Measurements from ENCODE around the gene TTC39B. TPM values are rescaled to one million over a fixed set of nuclear protein-coding genes. Genes with fewer than 3 reads are reported as not detected.

TTC39B gene
- total and polyA plus RNA-seq, 2 of the 8 experiments (the other 6 are each of a cell fraction or from before 2014, with no cell fraction given), result 1.6 to 10.9 TPM

GRCh38 chr9:15349892-15350761 is 43.1 kb upstream of the TTC39B start:
- no peak overlapping the region for H2BK5ac ChIP-seq (ENCODE audit: low read depth, low read length)
- no peak overlapping the region for H2BK120ac ChIP-seq (replicated peaks; ENCODE audit: low read depth, low read length)
- H3K56ac ChIP-seq (replicated peaks; ENCODE audit: insufficient read length, low read depth, low read length), result no peak overlapping the region
- H3K4ac ChIP-seq (replicated peaks; ENCODE audit: insufficient read length, low read depth, low read length), result no peak overlapping the region
- no peak overlapping the region for H4K5ac ChIP-seq (ENCODE audit: insufficient read length, low read depth, low read length)
- no peaks in the 10 kb centered on the region for H4K20me1 ChIP-seq (replicated peaks in 1 of 2; ENCODE audit: control insufficient read depth in 1 of 2, insufficient read depth in 2 of 2, low read length in 2 of 2)
- H2BK15ac ChIP-seq (ENCODE audit: low read length), result 0 out of 2 replicates have a peak overlapping the region, but pooled peaks have one; percentile 46
- H3K79me2 ChIP-seq (ENCODE audit: control insufficient read depth in 1 of 2, insufficient read depth in 2 of 2, low read length in 2 of 2), result no peaks in the 10 kb centered on the region
- no peak for TF ChIP-seq RFX5 (IDR thresholded peaks at IDR 0.05; ENCODE audit: borderline replicate concordance, low read depth, low read length)
- no peak for TF ChIP-seq CHD1 (IDR thresholded peaks at IDR 0.05; ENCODE audit: low read depth, low read length)
- no peak for TF ChIP-seq TAF1 (IDR thresholded peaks at IDR 0.05; ENCODE audit: low read depth, low read length)
- TF ChIP-seq SIRT6 (IDR thresholded peaks at IDR 0.05; ENCODE audit: low read length), result no peak
- FAIRE-seq (no peak), DNase-seq (ENCODE audit: low read depth in 1 of 2, low spot score in 2 of 2) (no peak)
- peaks cover 0 to 6% (median 2%) of the 10 kb centered on the region in 4 experiments; a peak in 1 of 7 replicates for H3K4me1 ChIP-seq (replicated peaks in 1 of 4; ENCODE audit: control insufficient read depth in 3 of 4, insufficient read depth in 4 of 4, low read length in 3 of 4)
- no peak overlapping the region for H3K14ac ChIP-seq (ENCODE audit: insufficient read length)
- no peak overlapping the region for H2AFZ ChIP-seq (ENCODE audit: low read length)
- H2BK12ac ChIP-seq (ENCODE audit: low read depth, low read length), result no peak overlapping the region
- no peaks in the 10 kb centered on the region for H3K27me3 ChIP-seq (replicated peaks in 1 of 4; ENCODE audit: control insufficient read depth in 3 of 4, extremely low read depth in 1 of 4, insufficient read depth in 3 of 4, low read length in 3 of 4)
- H3K23ac ChIP-seq (ENCODE audit: insufficient read length), result no peak overlapping the region
- no peak overlapping the region for H3K4me2 ChIP-seq (ENCODE audit: insufficient read depth in 1 of 2, low read depth in 2 of 2, low read length in 2 of 2)
- H3K23me2 ChIP-seq (ENCODE audit: low read depth, low read length), result no peaks in the 10 kb centered on the region; the same call in 1 of the 2 replicates
- no peak overlapping the region for H3K4me3 ChIP-seq (ENCODE audit: extremely low read depth in 1 of 4, insufficient read depth in 2 of 4, low read depth in 3 of 4, low read length in 4 of 4)
- ChIA-PET CTCF (ENCODE audit: partially characterized antibody) (interaction anchor here (0.9 to 1.0 kb wide), 3 partner anchors 12 to 139 kb away, joined by 3 to 4 read pairs (median 3); no protein-coding TSS in a partner anchor), POLR2A (ENCODE audit: partially characterized antibody) (no interaction called here)
- no peak overlapping the region for H3K18ac ChIP-seq (ENCODE audit: extremely low read depth, low read length)
- H3K9ac ChIP-seq (replicated peaks in 1 of 4; ENCODE audit: extremely low read depth in 1 of 4, low read depth in 3 of 4, low read length in 3 of 4), result no peak overlapping the region
- no peaks in the 10 kb centered on the region; a peak in 1 of 4 replicates for H3K9me3 ChIP-seq (ENCODE audit: insufficient read depth in 2 of 2, low read depth in 1 of 2, low read length in 1 of 2)
- H2AK5ac ChIP-seq (ENCODE audit: low read depth, low read length), result no peak overlapping the region
- H4K8ac ChIP-seq (ENCODE audit: extremely low read depth, insufficient read depth, low read length), result no peak overlapping the region
- H3K36me3 ChIP-seq (ENCODE audit: control insufficient read depth in 2 of 4, insufficient read depth in 4 of 4, low read length in 3 of 4), result no peaks in the 10 kb centered on the region; a peak in 2 of 8 replicates
- no peak overlapping the region for H2BK20ac ChIP-seq (ENCODE audit: low read length)
- 88% methylated on average over 7 of the region's 7 CpGs; no CpG with 5 or more reads in 1 of the 2 experiments for WGBS, 2 experiments (ENCODE audit: extremely low coverage in 1 of 2, insufficient coverage in 1 of 2, insufficient read length in 1 of 2, insufficient replicate concordance in 2 of 2, low coverage in 1 of 2, low lambda C conversion rate in 2 of 2, missing lambda C conversion rate in 1 of 2)
- no peaks in the 10 kb centered on the region for H3K79me1 ChIP-seq (ENCODE audit: low read depth, low read length)
- no peak overlapping the region for H4K91ac ChIP-seq (replicated peaks; ENCODE audit: insufficient read length, low read length)
- H3K27ac ChIP-seq (ENCODE audit: low read depth, low read length), result no peak overlapping the region

All from H1 (cell line).